Activated effector memory CD4-positive, alpha-beta T cell treated with anti-CD3 and anti-CD28 coated beads, Interleukin-2, amount 50 U/mL, for 16 hours (primary cell): ENCODE results near the gene TMEM69.
"Not testable (repeated sequence)": the region's sequence is repeated elsewhere in the genome, so short reads cannot be mapped to it uniquely, and the experiment has no call there.

Experiments used
- DNase-seq: peaks from one replicate; pipeline ENCODE4 v3.0.0-alpha.2; 2020

Gene TMEM69

DNA sequence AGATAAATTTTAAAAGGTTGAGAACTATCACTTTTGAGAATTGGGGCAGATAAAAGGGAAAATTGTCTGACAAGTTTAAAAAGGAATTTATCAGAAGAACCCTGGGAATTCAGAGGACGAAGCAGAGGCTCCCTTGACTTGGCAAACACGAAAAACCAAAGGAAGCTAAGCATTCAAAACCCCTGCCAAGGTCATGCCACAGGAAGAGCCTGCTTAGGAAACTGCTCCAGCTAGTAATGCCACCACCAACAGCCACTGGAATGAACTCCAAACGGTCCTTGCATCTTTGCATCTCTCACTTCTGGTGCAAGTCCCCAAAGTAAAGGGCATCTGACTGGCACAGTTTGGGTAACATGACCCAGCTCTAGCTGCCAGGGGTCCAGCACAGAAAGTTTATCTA, 8.9 kb upstream of the TMEM69 start:
- no peak for DNase-seq

DNA sequence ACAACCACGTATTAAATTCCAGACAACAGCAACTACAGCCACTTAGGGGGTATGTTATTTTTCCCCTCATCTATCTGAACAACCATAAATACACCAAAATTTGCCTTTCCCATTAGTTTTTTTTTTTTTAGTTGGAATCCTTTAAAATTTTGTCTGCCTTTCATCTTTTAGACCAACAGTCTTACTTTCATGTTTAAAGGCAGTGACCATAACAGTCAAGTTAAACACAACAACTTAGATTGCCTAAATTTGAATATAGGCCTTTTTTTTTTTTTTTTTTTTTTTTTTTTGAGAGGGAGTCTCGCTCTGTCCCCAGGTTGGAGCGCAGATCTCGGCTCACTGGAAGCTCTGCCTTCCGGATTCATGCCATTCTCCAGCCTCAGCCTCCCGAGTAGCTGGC, 5.0 kb upstream of the TMEM69 start:
- no peak for DNase-seq

GRCh38 chr1:45684402-45684801, 3.6 kb upstream of the TMEM69 start:
- DNase-seq = no peak

DNA sequence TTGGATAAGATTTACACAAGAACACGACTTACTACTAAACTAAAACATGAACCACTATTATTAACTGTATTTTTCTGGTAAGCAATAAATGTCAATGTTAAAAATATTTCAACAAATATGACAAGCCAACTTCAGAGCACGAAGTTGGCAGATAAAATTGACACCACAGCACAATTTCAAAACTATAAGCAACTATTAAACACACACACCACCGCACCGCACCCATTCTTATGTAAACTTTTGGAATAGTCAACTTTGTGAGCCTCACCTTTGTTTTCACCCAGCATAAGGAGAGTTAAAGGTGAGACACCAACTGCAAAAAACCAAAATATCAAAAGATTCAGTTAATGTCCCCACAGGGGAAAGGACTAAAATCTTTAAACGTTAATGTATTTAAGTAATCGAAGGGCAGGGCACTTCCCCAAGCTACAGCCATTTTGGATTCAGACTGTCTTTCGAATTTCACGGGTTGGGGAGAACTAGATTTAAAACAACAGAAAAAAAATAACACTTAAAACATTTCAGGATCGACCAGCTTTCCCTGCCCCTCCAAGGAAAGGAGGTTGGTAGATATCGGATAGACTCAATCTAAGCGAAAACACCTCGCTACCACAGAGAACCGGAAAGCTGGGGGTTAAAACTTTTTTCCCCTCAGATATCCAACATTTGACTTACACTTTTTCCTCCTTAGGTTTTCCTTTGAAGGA, 2.5 kb upstream of the TMEM69 start:
- no peak for DNase-seq

DNA sequence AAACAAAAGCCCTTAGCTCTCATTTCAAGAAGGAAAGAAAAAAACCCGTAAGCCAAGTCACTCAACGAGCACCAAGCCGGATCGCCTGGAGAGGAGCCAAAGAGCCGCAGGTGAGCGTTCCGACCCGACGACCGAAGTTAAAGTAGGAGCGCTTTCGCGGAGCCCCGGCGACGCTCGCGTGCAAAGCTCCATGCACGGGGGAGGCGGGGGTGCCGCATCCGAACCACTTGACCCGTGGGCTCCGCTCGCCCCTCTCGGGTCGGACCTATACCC, 2.0 kb upstream of the TMEM69 start:
- peak; percentile 89 for DNase-seq

GRCh38 chr1:45686288-45687013, 1.5 kb upstream of the TMEM69 start, which contains the start of gene GPBP1L1:
Gene GPBP1L1, minus strand, starts transcription at chr1:45686533. Its CDS starts 27,446 bp downstream, at chr1:45659087.
- DNase-seq = peak; percentile 99

- peak; percentile 99 for DNase-seq
Observed at GRCh38 chr1:45687014-45687753, 797 bp upstream of the TMEM69 start.

DNA sequence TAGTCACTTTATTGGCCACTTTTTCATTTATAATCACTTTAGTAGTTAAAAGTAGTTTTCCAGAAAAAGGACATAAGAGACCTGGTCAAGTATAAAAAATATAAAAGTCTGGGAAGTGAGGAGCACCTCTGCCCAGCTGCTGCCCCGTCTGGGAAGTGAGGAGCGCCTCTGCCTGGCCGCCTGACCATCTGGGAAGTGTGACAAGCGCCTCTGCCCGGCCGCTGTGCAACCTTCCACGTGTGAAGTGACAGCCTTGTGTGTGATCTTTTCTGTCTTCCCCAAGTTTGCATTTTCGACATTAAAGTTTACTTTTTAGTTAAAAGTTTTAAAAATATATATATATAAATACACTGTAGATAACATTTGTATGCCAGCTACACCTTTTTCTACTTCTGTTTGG, 5.8 kb downstream of the TMEM69 start:
- not testable (repeated sequence) for DNase-seq

GRCh38 chr1:45694823-45695222, 6.8 kb downstream of the TMEM69 start:
- no peak for DNase-seq

DNA sequence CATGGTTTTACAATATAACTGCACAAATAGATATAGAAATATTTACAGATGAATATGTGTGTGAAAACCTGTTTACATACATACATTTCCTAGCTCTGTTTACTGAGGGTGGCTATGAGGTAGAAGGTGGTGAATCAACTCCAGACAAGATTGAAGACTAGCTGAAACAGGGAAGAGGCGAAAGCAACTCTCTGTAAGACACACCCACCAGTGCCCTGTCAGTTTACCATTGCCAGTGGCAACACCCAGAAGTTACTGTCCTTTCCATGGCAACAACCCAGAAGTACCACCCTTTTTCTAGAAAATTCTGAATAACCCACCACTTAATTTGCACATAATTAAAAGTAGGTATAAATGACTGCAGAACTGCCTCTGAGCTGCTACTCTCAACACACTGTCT, 16.7 kb downstream of the TMEM69 start:
- no peak for DNase-seq

DNA sequence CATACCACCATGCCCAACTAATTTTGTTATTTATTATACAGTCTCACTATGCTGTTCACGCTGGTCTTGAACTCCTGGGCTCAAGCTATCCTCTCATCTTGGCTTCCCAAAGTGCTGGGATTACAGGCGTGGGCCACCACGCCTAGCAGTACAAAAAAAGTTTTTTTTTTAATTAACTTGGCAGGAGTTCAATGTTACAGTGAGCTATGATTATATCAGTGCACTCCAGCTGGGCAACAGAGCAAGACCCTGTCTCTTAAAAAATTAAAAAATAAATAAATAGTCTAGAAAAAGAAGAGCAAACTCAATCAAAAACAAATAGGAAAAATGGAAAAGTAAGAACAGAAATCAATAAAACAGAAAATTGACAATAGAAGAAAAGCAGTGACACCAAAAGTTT, 25.7 kb downstream of the TMEM69 start:
- DNase-seq = no peak

- no peak for DNase-seq
Observed at GRCh38 chr1:45716700-45717099, 28.7 kb downstream of the TMEM69 start.

DNA sequence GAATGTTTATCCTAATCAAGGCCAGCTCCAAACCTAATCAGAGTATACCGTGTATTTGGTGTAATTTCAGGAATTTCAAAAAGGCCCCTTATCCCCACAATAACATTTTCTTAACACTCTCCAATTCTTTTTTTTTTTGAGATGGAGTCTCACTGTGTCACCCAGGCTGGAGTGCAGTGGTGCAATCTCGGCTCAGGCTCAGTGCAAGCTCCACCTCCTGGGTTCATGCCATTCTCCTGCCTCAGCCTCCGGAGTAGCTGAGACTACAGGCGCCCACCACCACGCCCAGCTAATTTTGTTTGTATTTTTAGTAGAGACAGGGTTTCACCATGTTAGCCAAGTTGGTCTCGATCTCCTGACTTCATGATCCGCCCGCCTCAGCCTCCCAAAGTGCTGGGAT, 29.4 kb downstream of the TMEM69 start:
- DNase-seq = not testable (repeated sequence)

GRCh38 chr1:45718289-45718688, 30.3 kb downstream of the TMEM69 start:
- no peak for DNase-seq

DNA sequence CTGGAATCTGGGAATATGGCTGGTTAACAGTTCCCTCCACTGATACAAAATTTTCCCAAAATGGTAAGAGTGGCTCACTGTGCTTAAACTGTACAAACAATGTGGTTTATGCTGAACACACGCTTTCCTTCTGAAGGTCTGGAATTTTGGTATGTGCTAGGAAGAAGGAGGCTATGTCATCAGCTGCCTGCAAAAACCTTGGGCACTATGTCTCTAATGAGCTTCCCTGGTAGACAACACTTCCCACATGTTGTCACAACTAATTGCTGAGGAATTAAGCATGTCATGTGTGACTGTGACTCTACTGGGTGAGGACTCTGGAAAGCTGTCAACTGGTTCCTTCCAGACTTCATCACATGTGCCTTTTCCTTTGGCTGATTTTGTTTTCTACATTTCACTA, 33.2 kb downstream of the TMEM69 start:
- no peak for DNase-seq

GRCh38 chr1:45722809-45723208, 34.8 kb downstream of the TMEM69 start:
- no peak for DNase-seq

GRCh38 chr1:45723248-45723930, 35.4 kb downstream of the TMEM69 start:
- DNase-seq = no peak

DNA sequence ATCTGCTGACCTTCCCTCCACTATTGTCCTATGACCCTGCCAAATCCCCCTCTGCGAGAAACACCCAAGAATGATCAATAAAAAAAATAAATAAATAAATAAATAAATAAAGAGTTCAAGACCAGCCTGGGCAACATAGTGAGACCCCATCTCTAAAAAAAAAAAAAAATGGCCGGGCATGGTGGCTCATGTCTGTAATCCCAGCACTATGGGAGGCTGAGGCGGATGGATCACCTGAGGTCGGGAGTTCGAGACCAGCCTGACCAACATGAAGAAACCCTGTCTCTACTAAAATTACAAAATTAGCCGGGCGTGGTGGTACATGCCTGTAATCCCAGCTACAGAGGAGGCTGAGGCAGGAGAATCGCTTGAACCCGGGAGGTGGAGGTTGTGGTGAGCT, 38.0 kb downstream of the TMEM69 start:
- not testable (repeated sequence) for DNase-seq

DNA sequence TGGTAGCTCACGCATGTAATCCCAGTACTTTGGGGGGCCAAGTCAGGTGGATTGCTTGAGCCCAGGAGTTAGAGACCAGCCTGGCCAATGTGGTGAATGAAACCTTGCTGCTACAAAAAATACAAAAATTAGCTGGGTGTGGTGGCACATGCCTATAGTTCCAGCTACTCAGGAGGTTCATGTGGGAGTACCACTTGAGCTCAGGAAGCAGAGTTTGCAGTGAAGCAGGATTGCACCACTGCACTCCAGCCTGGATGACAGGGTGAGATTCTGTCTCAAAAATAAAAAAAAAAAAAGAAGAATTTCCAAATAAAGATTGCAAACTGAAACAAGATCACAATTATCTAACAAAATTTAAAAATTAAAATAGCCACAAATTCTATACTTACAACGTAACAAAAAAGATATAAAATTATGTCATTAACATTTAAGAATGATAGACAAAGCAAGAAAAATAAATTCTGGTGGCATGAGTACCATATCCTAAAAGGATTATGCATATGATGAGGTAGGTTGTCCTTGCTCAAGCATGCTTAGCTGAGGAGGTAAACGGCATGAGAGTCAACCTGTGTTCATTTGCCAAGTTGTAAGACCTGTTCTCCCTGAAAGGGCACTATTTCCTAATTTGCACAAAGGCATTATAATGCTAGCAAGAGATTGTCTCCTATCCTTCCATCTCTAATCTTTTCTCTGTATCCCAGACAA, 42.2 kb downstream of the TMEM69 start:
- no peak for DNase-seq

GRCh38 chr1:45730780-45731319, 42.9 kb downstream of the TMEM69 start:
- no peak for DNase-seq

DNA sequence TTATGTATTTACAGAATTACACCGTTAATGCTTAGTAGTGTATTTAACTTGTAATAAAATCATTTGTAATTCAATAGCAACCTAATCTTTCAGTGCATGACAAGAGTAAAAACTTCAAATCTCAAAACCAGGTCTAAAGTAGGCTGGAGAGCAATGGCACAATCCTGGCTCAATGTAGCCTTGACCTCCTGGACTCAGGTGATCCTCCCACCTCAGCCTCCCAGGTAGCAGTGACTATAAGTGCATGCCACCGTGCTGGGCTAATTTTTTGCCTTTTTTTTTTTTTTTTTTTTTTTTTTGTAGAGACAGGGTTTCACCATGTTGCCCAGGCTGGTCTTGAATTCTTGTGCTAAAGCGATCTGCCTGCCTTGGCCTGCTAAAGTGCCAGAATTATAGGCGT, 51.2 kb downstream of the TMEM69 start:
- DNase-seq = no peak

DNA sequence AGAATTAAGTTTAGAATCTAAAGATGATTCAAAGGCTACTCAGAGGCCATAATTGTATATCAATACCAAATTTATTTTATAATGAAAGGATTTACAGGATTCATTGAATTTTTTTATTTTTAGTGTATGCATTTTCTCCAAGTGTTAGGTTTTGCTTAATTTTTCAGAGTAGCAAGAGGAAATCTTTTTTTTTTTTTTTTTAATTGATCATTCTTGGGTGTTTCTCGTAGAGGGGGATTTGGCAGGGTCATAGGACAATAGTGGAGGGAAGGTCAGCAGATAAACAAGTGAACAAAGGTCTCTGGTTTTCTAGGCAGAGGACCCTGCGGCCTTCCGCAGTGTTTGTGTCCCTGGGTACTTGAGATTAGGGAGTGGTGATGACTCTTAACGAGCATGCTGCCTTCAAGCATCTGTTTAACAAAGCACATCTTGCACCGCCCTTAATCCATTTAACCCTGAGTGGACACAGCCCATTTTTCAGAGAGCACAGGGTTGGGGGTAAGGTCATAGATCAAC, 51.7 kb downstream of the TMEM69 start:
- not testable (repeated sequence) for DNase-seq
